Measurements from ENCODE around the gene CRYGB.
"Not testable (repeated sequence)": the region's sequence is repeated elsewhere in the genome, so short reads cannot be mapped to it uniquely, and the experiment has no call there.

The CRYGB gene

GRCh38 chr2:208142240-208142924 lies 3.6 kb downstream of the CRYGB start:
- no peak overlapping the region for H3K4me3 ChIP-seq (ENCODE audit: low read depth, low read length)
- TF ChIP-seq CTCF (IDR thresholded peaks at IDR 0.05; ENCODE audit: insufficient read depth, low read depth, low read length, missing control alignments), result no peak
- DNase-seq (ENCODE audit: low read depth), result no peak

- no peak for TF ChIP-seq CTCF (IDR thresholded peaks at IDR 0.05; ENCODE audit: insufficient read depth, low read depth, low read length, missing control alignments)
- DNase-seq (ENCODE audit: low read depth), result no peak
- H3K4me3 ChIP-seq (ENCODE audit: low read depth, low read length), result no peak overlapping the region
Measured at GRCh38 chr2:208139447-208139846, 6.5 kb downstream of the CRYGB start.

GRCh38 chr2:208138334-208138733 lies 7.6 kb downstream of the CRYGB start:
- DNase-seq (ENCODE audit: low read depth); H3K4me3 ChIP-seq (ENCODE audit: low read depth, low read length): not testable (repeated sequence)

GRCh38 chr2:208136716-208137094 lies 9.3 kb downstream of the CRYGB start:
- H3K4me3 ChIP-seq (ENCODE audit: low read depth, low read length), result no peak overlapping the region
- TF ChIP-seq CTCF (IDR thresholded peaks at IDR 0.05; ENCODE audit: insufficient read depth, low read depth, low read length, missing control alignments), result no peak
- no peak for DNase-seq (ENCODE audit: low read depth)

GRCh38 chr2:208135794-208136715 lies 9.9 kb downstream of the CRYGB start:
- DNase-seq (ENCODE audit: low read depth), result no peak
- no peak overlapping the region for H3K4me3 ChIP-seq (ENCODE audit: low read depth, low read length)
- no peak for TF ChIP-seq CTCF (IDR thresholded peaks at IDR 0.05; ENCODE audit: insufficient read depth, low read depth, low read length, missing control alignments)

- DNase-seq (ENCODE audit: low read depth), result peak; percentile 17
- no peak overlapping the region for H3K4me3 ChIP-seq (ENCODE audit: low read depth, low read length)
- TF ChIP-seq CTCF (IDR thresholded peaks at IDR 0.05; ENCODE audit: insufficient read depth, low read depth, low read length, missing control alignments), result no peak
Measured at GRCh38 chr2:208134928-208135586, 10.9 kb downstream of the CRYGB start.

GRCh38 chr2:208130712-208131110 lies 15.2 kb downstream of the CRYGB start:
- TF ChIP-seq CTCF (IDR thresholded peaks at IDR 0.05; ENCODE audit: insufficient read depth, low read depth, low read length, missing control alignments), result no peak
- H3K4me3 ChIP-seq (ENCODE audit: low read depth, low read length), result no peak overlapping the region
- no peak for DNase-seq (ENCODE audit: low read depth)
